Erythroblast (primary cell): ENCODE measurements around the gene ALKAL2.

Source experiments
- GATA1 ChIP-seq: IDR thresholded peaks from 2 replicates; pipeline ENCODE4 v1.6.1; 2011; ENCODE audit warnings: low read depth, mild to moderate bottlenecking, control low read depth, low read length, moderate library complexity
- POLR2A ChIP-seq: IDR thresholded peaks from 2 replicates; pipeline ENCODE4 v1.6.1; 2011; ENCODE audit warnings: mild to moderate bottlenecking, low read length

DNA sequence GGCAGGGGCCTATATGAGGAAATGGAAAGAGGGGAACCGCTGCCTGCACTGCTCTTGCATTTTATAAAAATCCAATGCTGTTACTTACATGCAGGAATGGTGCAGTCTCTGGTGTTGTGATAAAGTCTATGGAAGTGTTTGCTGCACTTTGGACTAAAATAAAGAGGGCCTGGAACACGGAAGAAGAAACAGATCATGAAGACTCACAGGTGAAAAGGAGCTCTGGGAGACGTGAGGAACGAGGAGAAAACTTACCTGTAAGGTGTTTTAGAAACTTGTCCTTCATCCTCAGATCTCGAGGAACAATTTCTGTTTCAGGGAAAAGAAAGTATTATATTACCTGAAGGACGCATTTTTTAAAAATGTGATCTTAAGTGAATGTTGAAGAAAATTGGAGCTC, 1.9 kb downstream of the ALKAL2 start:
- TF ChIP-seq POLR2A (no peak), GATA1 (no peak)
